ENCODE results near the gene GDPD5.

GRCh38 chr11:75425422-75425821 lies 100.3 kb downstream of the GDPD5 start:
- TF ChIP-seq CTCF (IDR thresholded peaks at IDR 0.05) = no peak
- no peak for TF ChIP-seq EZH2 (IDR thresholded peaks at IDR 0.05; ENCODE audit: borderline replicate concordance, insufficient read depth, low read depth, low read length, poor library complexity, severe bottlenecking)
